ENCODE measurements around the gene C19orf44.

DNA sequence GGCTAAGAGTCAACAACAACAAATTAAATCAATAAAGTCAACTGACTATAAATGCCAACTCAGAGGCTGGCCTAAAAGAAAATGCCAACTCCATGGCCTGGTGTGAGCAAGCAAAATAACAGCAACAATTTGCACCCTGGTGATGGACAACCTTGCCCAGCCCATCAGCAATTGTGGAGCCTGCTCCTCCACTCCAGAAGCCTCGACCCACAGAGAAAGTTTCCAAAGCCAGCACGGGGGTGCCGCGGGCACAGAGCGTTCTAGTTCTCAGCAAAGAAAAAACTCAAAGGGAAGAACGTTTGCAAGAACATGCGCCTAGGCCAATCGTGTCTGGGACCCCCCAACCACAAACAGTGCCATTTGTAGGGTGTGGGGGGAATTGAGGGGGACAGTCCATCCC, 35.7 kb upstream of the C19orf44 start:
- TF ChIP-seq EZH2phosphoT487 (IDR thresholded peaks at IDR 0.05; ENCODE audit: borderline replicate concordance, low read length), result no peak
- TF ChIP-seq, protein P1, sequence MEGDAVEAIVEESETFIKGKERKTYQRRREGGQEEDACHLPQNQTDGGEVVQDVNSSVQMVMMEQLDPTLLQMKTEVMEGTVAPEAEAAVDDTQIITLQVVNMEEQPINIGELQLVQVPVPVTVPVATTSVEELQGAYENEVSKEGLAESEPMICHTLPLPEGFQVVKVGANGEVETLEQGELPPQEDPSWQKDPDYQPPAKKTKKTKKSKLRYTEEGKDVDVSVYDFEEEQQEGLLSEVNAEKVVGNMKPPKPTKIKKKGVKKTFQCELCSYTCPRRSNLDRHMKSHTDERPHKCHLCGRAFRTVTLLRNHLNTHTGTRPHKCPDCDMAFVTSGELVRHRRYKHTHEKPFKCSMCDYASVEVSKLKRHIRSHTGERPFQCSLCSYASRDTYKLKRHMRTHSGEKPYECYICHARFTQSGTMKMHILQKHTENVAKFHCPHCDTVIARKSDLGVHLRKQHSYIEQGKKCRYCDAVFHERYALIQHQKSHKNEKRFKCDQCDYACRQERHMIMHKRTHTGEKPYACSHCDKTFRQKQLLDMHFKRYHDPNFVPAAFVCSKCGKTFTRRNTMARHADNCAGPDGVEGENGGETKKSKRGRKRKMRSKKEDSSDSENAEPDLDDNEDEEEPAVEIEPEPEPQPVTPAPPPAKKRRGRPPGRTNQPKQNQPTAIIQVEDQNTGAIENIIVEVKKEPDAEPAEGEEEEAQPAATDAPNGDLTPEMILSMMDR (conservative IDR thresholded peaks at IDR 0.05; ENCODE audit: low read depth, low read length), result no peak

All from PC-3 (cell line).